Uterus (tissue), 2 donors: ENCODE data around the gene POLR3B.

Source experiments
- POLR2A ChIP-seq, 2 donors: fragments of 450-650 bp; IDR thresholded peaks; one replicate each; pipeline ENCODE4 v1.6.1; 2016; ENCODE audit warnings: antibody characterized with exemption in 2 of 2, mild to moderate bottlenecking in 1 of 2, moderate library complexity in 1 of 2
- TF ChIP-seq, protein P1 (sequence below), 4 experiments: fragments of 200-600 bp in 2 of 4; fragments of 450-650 bp in 2 of 4; sonication (generic) in 2 of 4; IDR thresholded peaks; one replicate each; pipeline ENCODE4 v1.5.1; 2016 to 2019; ENCODE audit warnings: antibody characterized with exemption in 4 of 4, mild to moderate bottlenecking in 2 of 4, moderate library complexity in 1 of 4

DNA sequence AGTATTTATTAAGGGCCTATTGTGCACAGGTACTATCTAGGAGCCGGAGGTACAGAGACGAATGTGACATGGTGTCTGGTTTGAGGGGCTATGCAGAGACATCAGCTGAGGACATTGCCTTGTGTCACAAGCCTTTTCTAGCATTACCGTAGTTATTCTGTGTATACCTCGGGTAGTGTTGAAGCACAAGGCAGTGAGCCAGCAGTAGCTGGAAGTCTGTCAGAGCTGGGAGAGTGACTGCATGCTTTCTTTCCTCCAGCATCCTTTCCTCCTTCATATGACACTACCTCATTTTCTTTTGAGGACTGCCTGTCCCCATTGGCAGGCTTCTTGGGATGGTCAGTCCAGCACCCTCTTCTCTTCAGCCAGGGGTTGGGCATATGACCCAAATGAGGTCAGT lies 77.0 kb downstream of the POLR3B start:
- TF ChIP-seq POLR2A (IDR thresholded peaks at IDR 0.05): no peak
- TF ChIP-seq, protein P1, sequence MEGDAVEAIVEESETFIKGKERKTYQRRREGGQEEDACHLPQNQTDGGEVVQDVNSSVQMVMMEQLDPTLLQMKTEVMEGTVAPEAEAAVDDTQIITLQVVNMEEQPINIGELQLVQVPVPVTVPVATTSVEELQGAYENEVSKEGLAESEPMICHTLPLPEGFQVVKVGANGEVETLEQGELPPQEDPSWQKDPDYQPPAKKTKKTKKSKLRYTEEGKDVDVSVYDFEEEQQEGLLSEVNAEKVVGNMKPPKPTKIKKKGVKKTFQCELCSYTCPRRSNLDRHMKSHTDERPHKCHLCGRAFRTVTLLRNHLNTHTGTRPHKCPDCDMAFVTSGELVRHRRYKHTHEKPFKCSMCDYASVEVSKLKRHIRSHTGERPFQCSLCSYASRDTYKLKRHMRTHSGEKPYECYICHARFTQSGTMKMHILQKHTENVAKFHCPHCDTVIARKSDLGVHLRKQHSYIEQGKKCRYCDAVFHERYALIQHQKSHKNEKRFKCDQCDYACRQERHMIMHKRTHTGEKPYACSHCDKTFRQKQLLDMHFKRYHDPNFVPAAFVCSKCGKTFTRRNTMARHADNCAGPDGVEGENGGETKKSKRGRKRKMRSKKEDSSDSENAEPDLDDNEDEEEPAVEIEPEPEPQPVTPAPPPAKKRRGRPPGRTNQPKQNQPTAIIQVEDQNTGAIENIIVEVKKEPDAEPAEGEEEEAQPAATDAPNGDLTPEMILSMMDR (IDR thresholded peaks at IDR 0.05): no peak
